Lower leg skin (tissue), 4 donors: ENCODE measurements around the gene CUL9. TPM values are rescaled to one million over a fixed set of nuclear protein-coding genes. Genes with fewer than 3 reads are reported as not detected.

Experiments
- DNase-seq, 2 donors: peaks; one replicate each; pipeline ENCODE4 v3.0.0-alpha.2; 2019; ENCODE audit warnings: low spot score in 2 of 2
- H3K4me3 ChIP-seq: fragments of 200-600 bp; sonication (generic); 2 replicates; pipeline ENCODE4 v1.5.1; 2017; ENCODE audit warnings: mild to moderate bottlenecking, low read depth; ENCODE audit not compliant: poor library complexity, severe bottlenecking
- CTCF ChIP-seq, 3 donors: fragments of 450-650 bp; IDR thresholded peaks; one replicate each; pipeline ENCODE4 v1.5.1; 2016; ENCODE audit warnings: antibody characterized with exemption in 3 of 3, mild to moderate bottlenecking in 3 of 3, moderate library complexity in 2 of 3
- POLR2A ChIP-seq, 2 donors: fragments of 450-650 bp; IDR thresholded peaks; one replicate each; pipeline ENCODE4 v1.6.1; 2016 to 2017; ENCODE audit warnings: antibody characterized with exemption in 2 of 2, mild to moderate bottlenecking in 1 of 2, moderate library complexity in 1 of 2
- WGBS, 2 donors: methylation state at CpG; one replicate each; pipeline ENCODE4 v1.1.5; 2018; 5-methylcytosine and 5-hydroxymethylcytosine counted together
- intact Hi-C: fragments of 100-400 bp; cut with DNase I; formaldehyde crosslinking; loops from one replicate; pipeline ENCODE4 v1.15.0; 2023; ENCODE audit warnings: low total_unique reads
- total RNA-seq, 4 donors: library from RNA; depleted of rRNA; stranded (reverse); fragments of >200 nt; gene quantifications; one replicate each; pipeline ENCODE4 v1.1.0, GENCODE V29; 2016

The CUL9 gene
- total RNA-seq, 4 donors from 2014 or later: 38.7 to 64.4 (median 47.4) TPM

GRCh38 chr6:43247114-43247999, 65.4 kb downstream of the CUL9 start:
- no peak for TF ChIP-seq CTCF (IDR thresholded peaks at IDR 0.05)
- no peak for TF ChIP-seq POLR2A (IDR thresholded peaks at IDR 0.05)
- peak; percentile 33 to 92 for DNase-seq
- 3 to 4% methylated on average over 46 of the region's 46 CpGs for WGBS, 2 donors
- H3K4me3 ChIP-seq: peak overlapping the region; percentile 1
- intact Hi-C loops: no loop called here

GRCh38 chr6:43248101-43248500, 66.1 kb downstream of the CUL9 start:
- TF ChIP-seq CTCF (IDR thresholded peaks at IDR 0.05) (no peak), POLR2A (IDR thresholded peaks at IDR 0.05) (no peak)
- 73 to 77% methylated on average over 3 of the region's 3 CpGs for WGBS, 2 donors
- intact Hi-C loops: no loop called here
- no peak overlapping the region for H3K4me3 ChIP-seq
- no peak for DNase-seq

- TF ChIP-seq CTCF (IDR thresholded peaks at IDR 0.05) (no peak), POLR2A (IDR thresholded peaks at IDR 0.05) (no peak)
- DNase-seq: no peak
- no peak overlapping the region for H3K4me3 ChIP-seq
- intact Hi-C loops: no loop called here
These were observed 66.8 kb downstream of the CUL9 start for GRCh38 chr6:43248791-43249190.

- TF ChIP-seq CTCF (IDR thresholded peaks at IDR 0.05) (no peak), POLR2A (IDR thresholded peaks at IDR 0.05) (no peak)
- DNase-seq: no peak
- 5 to 7% methylated on average over 8 of the region's 8 CpGs for WGBS, 2 donors
- no peak overlapping the region for H3K4me3 ChIP-seq
- intact Hi-C loops: no loop called here
These were observed 69.0 kb downstream of the CUL9 start for GRCh38 chr6:43250992-43251373.

GRCh38 chr6:43253401-43253800, 71.4 kb downstream of the CUL9 start:
- H3K4me3 ChIP-seq: no peak overlapping the region
- WGBS, 2 donors: 94 to 95% methylated on average over 10 of the region's 11 CpGs
- TF ChIP-seq POLR2A (IDR thresholded peaks at IDR 0.05) (no peak), CTCF (IDR thresholded peaks at IDR 0.05) (no peak)
- no peak for DNase-seq
- intact Hi-C loops: no loop called here
